Measurements from ENCODE around the gene IFT122.

GRCh38 chr3:129404130-129404529, 35.9 kb upstream of the IFT122 start:
- TF ChIP-seq CTCF (IDR thresholded peaks at IDR 0.05 in 8 of 11, conservative IDR thresholded peaks at IDR 0.05 in 3 of 11) (no peak), POLR2A (IDR thresholded peaks at IDR 0.05) (no peak), POLR2AphosphoS5 (IDR thresholded peaks at IDR 0.05) (no peak)

Measured in spleen (tissue), 7 donors.